GM21526 (cell line): ENCODE data around the gene COX5A.
A peak's percentile ranks its signal among the peaks of the same experiment; 100 is the strongest.

ENCODE experiments used
- ATAC-seq: cut with Tn5 transposase; IDR thresholded peaks from one replicate; pipeline ENCODE4 v1.9.1; 2021; ENCODE audit warnings: moderate library complexity; ENCODE audit not compliant: unreplicated experiment, low FRiP score

Gene COX5A

GRCh38 chr15:74873036-74873755 is 64.7 kb downstream of the COX5A start, which contains the start of gene SCAMP2:
Gene SCAMP2 (minus strand): TSS chr15:74873365. CDS start chr15:74873255, 110 bp downstream.
- ATAC-seq, result peak; percentile 81

DNA sequence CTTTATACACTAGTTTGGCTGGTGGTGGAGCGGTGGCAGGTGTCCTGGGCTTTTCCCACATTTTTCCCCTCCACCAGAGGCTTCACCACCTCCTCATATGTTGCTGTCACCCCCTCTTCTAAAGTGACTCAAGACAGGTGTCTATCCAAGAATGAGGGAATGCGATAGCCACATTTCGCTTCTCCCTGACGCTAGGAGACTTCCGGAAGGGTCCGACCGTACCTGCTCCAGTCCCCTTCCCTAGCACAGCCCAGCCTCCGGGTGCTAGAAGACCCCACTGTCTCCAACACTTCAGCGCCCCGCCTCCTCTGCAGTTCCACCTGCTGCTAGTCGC is 65.2 kb downstream of the COX5A start:
- no peak for ATAC-seq

DNA sequence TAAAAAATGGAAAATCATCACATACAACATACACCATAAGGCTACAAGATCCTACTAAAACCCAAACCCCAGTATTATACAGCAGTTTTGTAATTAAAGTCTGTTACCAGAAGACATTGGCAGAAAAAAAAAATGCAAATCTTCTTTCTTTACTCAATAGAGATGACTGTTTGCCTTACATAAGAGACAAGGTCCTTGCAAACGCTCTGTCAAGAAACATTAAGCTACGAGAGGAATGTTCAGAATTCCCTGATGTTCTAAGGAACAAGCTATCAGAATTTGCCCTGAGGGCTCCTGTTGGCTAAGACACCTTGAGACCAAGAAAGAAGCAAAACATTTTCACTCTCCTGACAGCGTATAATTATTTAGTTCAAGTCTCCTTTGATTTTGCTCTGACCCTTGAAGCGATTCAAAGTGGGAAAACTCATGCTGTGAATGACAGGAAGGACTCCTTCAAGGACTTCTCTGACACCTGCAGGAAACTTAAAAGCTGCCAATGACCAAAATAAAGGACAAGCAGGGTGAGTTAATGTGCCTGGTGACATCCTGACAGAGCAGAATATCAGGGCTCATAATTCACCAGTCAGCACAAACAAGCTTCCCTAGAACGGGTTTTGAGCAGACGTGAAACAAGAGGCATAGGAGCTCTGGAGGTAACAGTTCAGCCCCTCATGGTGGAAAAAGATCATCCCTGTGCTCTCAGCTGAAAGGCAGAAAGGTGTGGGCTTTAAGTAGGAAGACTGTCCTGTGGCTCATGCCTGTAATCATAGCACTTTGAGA is 67.2 kb downstream of the COX5A start:
- no peak for ATAC-seq
